ENCODE measurements around the gene PLD1. TPM values are rescaled to one million over a fixed set of nuclear protein-coding genes. Genes with fewer than 3 reads are reported as not detected.

Gene PLD1
- total and polyA plus RNA-seq, 2 of the 8 experiments (the other 6 are each of a cell fraction or from before 2014, with no cell fraction given), result 1.2 to 2.6 TPM

DNA sequence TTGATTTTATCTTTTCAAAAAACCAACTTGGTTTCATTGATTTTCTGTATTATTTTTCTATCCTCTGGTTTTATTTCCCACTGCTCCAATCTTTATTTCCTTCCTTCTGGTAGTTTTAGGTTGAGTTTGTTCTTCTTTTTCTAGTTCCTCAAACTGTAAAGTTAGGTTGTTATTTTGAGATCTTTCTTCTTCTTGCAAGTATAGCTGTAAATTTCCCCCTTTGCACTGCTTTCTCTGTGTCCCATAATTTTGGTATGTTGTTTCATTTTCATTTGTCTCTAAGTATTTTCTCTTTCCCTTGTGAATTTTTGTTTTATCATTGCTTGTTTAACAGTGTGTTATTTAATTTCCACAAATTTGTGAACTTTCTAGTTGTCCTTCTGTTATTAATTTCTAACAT lies 120.0 kb downstream of the PLD1 start (continued):
- TF ChIP-seq, protein P1, sequence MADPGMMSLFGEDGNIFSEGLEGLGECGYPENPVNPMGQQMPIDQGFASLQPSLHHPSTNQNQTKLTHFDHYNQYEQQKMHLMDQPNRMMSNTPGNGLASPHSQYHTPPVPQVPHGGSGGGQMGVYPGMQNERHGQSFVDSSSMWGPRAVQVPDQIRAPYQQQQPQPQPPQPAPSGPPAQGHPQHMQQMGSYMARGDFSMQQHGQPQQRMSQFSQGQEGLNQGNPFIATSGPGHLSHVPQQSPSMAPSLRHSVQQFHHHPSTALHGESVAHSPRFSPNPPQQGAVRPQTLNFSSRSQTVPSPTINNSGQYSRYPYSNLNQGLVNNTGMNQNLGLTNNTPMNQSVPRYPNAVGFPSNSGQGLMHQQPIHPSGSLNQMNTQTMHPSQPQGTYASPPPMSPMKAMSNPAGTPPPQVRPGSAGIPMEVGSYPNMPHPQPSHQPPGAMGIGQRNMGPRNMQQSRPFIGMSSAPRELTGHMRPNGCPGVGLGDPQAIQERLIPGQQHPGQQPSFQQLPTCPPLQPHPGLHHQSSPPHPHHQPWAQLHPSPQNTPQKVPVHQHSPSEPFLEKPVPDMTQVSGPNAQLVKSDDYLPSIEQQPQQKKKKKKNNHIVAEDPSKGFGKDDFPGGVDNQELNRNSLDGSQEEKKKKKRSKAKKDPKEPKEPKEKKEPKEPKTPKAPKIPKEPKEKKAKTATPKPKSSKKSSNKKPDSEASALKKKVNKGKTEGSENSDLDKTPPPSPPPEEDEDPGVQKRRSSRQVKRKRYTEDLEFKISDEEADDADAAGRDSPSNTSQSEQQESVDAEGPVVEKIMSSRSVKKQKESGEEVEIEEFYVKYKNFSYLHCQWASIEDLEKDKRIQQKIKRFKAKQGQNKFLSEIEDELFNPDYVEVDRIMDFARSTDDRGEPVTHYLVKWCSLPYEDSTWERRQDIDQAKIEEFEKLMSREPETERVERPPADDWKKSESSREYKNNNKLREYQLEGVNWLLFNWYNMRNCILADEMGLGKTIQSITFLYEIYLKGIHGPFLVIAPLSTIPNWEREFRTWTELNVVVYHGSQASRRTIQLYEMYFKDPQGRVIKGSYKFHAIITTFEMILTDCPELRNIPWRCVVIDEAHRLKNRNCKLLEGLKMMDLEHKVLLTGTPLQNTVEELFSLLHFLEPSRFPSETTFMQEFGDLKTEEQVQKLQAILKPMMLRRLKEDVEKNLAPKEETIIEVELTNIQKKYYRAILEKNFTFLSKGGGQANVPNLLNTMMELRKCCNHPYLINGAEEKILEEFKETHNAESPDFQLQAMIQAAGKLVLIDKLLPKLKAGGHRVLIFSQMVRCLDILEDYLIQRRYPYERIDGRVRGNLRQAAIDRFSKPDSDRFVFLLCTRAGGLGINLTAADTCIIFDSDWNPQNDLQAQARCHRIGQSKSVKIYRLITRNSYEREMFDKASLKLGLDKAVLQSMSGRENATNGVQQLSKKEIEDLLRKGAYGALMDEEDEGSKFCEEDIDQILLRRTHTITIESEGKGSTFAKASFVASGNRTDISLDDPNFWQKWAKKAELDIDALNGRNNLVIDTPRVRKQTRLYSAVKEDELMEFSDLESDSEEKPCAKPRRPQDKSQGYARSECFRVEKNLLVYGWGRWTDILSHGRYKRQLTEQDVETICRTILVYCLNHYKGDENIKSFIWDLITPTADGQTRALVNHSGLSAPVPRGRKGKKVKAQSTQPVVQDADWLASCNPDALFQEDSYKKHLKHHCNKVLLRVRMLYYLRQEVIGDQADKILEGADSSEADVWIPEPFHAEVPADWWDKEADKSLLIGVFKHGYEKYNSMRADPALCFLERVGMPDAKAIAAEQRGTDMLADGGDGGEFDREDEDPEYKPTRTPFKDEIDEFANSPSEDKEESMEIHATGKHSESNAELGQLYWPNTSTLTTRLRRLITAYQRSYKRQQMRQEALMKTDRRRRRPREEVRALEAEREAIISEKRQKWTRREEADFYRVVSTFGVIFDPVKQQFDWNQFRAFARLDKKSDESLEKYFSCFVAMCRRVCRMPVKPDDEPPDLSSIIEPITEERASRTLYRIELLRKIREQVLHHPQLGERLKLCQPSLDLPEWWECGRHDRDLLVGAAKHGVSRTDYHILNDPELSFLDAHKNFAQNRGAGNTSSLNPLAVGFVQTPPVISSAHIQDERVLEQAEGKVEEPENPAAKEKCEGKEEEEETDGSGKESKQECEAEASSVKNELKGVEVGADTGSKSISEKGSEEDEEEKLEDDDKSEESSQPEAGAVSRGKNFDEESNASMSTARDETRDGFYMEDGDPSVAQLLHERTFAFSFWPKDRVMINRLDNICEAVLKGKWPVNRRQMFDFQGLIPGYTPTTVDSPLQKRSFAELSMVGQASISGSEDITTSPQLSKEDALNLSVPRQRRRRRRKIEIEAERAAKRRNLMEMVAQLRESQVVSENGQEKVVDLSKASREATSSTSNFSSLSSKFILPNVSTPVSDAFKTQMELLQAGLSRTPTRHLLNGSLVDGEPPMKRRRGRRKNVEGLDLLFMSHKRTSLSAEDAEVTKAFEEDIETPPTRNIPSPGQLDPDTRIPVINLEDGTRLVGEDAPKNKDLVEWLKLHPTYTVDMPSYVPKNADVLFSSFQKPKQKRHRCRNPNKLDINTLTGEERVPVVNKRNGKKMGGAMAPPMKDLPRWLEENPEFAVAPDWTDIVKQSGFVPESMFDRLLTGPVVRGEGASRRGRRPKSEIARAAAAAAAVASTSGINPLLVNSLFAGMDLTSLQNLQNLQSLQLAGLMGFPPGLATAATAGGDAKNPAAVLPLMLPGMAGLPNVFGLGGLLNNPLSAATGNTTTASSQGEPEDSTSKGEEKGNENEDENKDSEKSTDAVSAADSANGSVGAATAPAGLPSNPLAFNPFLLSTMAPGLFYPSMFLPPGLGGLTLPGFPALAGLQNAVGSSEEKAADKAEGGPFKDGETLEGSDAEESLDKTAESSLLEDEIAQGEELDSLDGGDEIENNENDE (IDR thresholded peaks at IDR 0.05; ENCODE audit: insufficient replicate concordance, low read length), result no peak
- no peak for TF ChIP-seq CTBP2 (IDR thresholded peaks at IDR 0.05; ENCODE audit: borderline replicate concordance, insufficient read depth, insufficient read length, low read length)
- TF ChIP-seq YY1 (IDR thresholded peaks at IDR 0.05; ENCODE audit: low read depth, low read length), result no peak
- no peak for TF ChIP-seq MAFK (IDR thresholded peaks at IDR 0.05; ENCODE audit: low read depth, low read length)
- TF ChIP-seq, protein P2, sequence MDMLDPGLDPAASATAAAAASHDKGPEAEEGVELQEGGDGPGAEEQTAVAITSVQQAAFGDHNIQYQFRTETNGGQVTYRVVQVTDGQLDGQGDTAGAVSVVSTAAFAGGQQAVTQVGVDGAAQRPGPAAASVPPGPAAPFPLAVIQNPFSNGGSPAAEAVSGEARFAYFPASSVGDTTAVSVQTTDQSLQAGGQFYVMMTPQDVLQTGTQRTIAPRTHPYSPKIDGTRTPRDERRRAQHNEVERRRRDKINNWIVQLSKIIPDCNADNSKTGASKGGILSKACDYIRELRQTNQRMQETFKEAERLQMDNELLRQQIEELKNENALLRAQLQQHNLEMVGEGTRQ (IDR thresholded peaks at IDR 0.05; ENCODE audit: low read length), result no peak
- TF ChIP-seq SRF (IDR thresholded peaks at IDR 0.05; ENCODE audit: low read depth, low read length), result no peak

Data from H1 (cell line).